CD4-positive, alpha-beta T cell treated with Interleukin-17A for 1 hour (primary cell): ENCODE measurements around the gene ANGEL2.
"Not testable (repeated sequence)": the region's sequence is repeated elsewhere in the genome, so short reads cannot be mapped to it uniquely, and the experiment has no call there.

Source experiments
- DNase-seq: peaks from one replicate; pipeline ENCODE4 v3.0.0-alpha.2; 2020

Gene ANGEL2

DNA sequence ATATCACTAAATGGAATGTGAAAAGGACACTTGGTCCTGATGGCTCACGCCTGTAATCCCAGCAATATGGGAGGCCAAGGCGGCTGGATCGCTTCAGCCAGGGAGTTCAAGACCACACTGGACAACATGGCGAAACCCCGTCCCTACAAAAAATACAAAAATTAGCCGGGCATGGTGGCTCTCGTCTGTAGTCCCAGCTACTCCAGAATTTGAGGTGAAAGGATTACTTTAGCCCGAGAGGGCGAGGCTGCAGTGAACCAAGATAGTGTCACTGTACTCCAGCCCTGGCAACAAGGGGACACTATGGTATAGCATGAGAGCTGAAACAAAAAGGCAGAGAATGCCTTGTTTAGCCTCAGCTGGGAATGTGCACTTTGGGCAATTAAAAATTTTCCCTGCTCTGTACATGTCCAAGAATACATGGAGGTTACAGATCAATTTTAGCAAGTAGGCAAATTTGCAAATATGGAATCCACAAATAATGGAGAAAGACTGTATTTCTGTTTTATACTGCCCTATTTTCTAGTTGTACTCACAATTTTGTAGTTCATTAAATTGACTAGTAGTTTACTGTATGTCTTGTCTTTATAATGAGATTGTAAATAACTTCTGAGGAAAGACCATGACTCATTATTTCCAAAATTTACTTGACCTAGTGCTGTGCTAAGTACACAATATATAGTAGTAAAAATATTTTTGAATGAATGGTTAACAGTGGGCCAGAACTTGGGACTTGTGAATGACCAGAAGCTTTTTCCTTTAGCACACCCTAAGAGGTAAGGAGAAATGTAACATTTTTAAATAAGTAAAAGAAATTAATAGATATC lies 2.0 kb upstream of the ANGEL2 start:
- DNase-seq: no peak

DNA sequence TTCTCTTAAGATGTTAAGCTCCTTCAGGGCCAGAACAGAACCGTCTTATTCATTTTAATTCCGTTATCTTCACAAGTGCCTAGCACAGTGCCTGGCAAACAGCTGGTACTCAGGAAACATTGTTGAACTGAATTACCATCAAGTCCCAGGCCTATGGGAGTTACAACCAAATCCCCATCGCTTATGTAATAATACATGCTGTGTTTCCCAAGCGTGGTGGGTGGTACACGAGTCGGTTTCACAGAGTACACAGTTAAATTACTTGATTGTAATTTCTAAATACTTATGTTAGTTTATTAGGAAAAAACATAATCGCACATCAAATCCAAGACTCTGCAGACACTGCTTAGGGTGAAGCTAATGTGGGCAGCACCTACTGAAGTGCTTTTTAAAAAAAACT lies 1.0 kb downstream of the ANGEL2 start:
- DNase-seq: peak; percentile 2

DNA sequence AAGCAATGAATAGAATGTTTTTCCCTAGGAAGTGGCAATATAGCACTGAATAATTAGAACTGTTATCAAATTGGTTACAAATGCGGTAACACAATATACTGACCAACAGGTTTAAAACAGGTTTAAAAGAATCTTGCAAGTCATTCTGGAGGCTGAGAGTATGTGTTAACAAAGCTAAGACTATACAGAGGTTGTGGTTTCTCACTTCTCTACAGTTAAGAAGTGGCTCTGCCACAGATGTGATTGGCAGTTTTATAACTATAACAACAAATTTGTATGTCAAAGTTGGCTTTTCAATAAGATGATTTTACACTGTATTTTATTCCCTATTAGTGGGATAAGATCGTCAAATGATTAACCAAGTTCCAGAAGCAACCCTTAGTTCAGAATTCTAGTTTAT lies 7.1 kb downstream of the ANGEL2 start:
- peak; percentile 11 for DNase-seq

DNA sequence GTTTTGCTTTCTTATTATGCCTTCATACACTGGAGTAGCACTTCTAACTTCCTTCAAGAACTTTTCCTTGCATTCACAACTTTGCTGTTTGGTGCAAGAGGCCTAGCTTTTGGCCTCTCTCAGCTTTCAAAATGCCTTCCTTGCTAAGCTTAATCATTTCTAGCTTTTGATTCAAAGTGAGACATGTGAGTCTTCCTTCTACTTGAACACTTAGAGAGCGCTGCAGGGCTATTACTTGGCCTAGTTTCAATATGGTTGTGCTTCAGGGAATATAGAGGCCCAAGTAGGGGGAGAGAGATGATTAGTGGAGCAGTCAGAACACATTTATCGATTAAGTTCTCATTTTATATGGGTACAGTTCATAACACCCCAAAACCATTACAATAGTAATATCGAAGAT lies 12.4 kb downstream of the ANGEL2 start:
- no peak for DNase-seq

DNA sequence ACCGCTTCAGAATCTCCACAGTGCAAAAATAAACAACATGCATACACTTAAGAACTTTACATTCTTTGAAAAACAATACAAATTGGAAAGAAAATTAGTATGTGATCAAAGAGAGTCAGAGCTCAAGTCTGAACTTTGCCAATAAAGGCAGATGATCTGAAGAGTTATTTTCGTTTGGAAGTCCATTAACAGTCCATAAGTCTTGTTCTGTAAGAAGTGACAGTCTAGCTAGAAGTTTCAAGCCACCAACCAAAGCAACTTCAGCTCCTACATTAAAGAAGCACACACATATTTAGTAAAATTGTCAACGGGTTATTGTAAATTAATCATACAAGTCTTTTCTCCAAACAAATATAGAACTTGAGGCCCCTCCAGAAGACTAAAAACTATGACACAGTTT lies 20.7 kb downstream of the ANGEL2 start:
- no peak for DNase-seq

DNA sequence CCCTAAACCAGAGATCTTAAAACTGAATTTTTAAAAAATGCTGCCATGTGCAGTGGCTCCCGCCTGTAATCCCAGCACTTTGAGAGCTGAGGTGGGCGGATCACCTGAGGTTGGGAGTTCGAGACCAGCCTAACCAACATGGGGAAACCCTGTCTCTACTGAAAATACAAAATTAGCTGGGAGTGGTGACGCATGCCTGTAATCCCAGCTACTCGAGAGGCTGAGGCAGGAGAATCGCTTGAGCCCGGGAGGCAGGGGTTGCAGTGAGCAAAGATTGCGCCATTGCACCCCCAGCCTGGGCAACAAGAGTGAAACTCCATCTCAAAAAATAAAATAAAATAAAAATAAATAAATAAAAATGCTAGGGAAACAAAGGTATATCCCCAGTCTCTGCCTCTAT lies 21.7 kb downstream of the ANGEL2 start:
- not testable (repeated sequence) for DNase-seq

DNA sequence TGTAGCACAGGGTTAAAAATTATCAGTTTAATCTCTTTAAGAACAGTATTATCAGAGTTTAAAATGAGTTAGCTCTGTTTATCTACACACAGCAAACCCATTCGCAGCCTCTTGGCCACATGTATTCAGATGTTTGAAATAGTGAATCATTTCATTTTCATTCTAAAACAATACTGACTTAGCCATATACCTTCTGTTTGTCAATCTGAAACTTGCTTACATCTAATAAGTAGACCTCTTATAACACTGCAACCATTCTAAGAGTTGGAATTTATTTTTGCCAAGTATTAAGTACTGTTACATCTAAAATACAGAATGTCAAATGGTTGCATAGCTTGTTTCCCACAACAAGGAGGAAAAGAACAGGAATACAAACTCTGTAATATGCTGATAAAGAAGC lies 25.4 kb downstream of the ANGEL2 start:
- no peak for DNase-seq

DNA sequence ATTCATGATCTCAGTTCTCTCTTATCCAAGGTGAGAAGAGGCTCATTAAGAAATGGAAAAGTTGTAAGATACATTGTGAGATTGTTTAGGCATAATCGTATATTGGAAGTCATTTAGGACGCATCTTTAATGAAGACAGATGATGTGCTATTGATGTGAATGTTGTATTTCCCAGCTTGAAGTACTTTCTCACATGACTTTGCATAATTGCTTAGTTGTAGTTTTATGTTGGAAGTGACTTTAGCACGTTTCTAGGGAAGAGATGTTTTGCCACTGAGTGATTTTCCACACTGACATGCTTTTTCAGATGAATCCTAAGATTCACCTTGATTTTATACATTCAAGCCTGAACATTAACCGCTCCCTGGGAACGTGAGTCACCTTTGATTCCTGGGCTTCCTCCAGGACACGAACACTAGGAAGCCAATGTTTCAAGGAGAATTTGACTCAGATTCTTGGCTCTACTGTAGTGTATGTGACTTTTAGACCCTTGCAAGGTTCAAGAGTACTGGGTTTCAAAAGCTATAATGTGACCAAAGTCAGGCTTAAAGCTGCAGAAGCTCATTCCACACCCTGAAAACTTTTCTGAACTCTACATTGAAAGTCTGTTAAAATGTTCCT lies 27.9 kb downstream of the ANGEL2 start:
- no peak for DNase-seq

DNA sequence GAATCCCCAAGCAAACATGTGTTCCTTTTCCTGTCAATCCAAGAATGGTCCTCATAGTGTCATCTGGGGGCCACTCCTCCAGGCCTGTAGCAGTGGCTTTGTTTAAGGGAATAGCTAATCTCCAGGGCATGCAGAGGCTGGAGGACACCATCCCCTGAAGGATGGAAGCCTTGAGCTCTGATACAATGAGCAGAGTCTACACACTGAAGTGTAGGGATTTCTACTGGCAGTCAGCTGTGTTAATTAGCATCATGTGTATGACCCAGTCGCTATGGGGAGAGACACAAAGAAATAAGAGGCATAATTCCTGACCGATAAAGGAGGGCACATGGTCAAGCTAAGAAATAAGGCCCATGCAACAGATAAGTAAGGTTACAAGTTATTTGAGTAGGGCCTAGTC lies 29.1 kb downstream of the ANGEL2 start:
- DNase-seq: no peak

DNA sequence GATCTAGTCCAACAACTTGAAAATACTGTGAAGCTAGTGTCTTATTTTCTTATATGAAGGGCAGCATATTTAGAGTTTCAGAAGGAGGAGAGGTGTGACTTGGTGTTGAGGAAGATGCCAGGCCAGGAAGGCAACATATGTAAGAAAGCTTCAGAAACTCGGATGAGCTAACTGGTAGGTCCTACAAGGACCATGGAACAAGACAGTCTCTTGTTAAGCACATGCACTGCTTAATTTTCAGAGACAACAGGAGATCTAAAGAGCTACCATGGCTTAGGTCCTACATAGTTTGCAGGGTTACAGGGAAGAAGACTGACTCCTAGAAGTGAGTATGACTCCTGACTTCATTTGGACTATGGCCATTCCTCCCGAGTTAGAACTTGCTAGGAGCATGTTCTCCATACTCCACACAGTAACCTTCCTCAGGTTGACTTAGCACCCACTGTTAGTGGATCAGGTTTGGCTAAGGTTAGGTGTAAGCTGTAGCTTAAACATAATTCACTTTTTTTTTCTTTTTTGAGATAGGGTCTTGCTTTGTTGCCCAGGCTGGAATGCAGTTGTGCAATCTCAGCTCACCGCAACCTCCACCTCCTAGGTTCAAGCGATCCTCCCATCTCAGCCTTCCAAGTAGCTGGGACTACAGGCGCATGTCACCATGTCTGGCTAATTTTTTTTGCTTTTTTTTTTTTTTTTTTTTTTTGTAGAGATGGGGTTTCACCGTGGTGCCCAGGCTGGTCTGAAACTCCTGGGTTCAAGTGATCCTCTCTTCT lies 31.0 kb downstream of the ANGEL2 start:
- DNase-seq: no peak

DNA sequence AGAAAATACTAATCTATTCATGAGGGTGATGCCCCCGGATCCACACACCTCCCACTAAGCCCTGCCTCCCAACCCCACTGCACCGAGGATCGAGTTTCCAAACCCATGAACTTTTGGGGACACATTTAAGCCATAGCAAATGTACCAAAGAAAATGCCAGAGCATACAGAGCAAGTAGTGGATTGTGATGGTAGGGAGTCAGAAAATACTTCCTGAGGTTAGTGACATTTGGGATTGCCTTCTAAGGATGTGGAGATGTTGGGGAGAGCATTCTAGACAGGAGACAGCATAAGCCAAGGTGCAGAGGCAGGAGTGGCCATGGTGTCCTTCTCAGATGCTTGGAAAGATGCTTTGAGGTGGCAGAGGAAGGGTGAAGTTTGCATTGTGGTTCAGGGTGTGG lies 32.2 kb downstream of the ANGEL2 start:
- DNase-seq: no peak

DNA sequence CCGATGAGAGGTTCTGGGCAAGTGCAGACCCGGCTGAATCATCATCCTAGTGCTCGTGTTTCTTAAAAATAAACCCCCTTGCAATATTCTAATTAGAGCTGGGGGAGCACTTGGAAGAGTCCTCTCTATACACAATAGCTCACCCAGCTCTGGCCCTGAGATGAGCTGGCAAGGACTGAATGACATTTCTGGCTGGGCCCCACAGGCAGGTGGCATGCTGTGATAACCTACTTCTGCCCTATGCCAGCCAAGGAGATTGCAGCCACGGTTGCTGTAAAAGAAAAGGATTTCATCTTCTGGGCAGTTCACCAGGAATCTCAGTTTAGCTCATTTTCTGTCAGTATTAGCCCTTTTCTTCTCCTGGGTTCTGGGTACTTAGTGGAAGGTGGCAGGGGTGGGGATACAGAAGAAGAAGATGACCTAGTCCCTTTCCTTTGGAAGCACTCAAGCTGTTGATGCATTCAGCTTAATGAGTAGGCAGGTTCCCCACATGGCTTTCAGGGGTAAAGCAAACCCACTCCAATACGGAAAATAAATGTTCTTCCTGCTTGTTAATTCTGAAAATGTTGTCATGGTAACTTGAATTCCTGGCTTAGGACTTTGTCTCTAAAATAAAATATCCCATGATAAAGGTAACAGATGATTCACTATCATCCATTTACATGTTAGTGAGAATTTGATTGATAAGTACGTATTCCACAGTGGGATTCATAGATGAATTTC lies 33.1 kb downstream of the ANGEL2 start:
- DNase-seq: no peak

DNA sequence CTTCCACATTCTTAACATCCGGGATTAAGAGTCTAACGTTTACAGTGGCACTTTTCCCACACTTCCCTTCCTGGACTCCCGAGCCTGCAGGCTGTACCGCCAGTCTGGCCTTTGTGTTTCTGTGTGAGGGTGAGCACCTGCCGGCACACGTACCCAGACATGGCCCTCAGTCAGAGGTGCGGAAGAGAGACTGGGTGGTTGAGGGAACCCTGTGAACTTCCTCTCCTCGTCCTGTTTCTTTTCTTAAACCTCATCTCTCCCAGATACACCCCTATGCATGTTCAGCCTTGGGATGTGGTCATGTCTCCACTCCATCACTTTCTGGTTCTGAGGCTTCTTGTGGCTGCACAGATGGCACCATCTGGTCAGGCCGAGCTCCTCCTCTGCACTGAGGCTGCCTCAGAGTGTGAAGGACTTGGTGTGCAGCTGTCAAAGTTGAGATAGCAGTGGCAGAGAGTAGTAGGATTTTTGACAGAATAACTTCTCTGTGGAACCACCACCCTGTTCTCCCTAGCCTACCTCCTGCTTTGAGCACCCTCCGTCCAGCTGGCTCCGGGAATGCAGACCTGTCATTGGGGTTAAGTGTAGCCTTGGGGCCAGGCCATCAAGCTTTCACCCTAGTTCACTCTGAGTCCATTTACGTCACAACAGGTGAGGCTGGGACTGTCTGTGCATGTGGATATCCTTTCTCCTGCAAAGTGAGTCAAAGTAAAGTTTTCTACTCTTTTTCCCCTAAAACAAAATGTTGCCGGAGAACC lies 33.9 kb downstream of the ANGEL2 start:
- DNase-seq: no peak

DNA sequence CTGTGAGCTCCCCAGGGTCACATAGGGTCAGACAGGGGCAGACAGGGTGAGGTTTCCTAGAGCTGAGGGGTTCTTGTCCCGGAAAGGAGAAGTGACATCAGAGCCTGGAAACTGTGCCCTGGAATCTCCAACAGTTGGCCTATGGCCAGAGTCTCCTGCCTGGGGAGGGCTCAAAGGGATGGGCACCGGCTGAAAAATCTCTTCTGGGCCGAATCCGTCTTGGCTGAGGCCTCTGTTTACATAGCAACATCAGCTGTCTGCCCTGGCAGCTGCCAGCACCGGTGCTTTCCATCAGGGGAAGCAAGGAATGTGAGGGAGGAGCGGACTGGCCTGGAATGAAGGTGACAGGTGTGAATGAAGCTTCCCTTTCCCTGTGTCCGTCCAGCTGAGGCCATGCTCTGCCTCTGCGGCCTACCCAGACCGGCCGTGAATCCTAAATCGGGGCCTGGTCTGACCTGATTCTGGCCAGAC lies 34.6 kb downstream of the ANGEL2 start:
- no peak for DNase-seq

DNA sequence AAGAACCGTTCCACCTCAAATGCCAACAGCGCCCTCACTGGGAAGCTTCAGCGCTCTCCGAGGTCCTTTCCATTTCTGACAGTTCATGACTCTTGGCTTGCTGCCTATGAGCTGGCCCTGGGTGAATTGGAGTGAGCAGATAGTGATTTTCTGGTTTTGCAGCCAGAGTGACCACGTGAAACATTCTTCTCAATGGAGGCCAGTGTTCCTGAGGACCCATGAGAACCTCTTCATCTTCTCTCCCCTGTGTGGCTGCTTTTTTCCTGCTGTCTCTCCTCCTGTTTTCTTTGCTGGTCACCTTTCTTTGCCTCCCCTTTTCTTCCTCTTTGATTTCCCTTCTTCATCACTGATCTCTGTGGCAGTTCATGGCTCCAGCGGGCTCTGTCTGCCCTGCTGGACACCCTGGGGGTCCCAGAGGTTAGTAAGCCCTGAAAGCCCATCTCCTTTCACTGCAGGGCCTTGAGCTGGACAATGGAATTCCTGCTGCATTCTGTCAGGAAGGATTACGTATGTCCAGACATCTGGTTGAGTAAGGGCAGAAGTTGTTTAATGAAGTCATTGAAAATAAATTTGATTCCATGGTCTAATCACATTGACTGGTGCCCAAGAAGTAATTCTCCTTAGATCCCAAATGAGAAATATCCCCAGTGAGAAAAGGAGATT lies 35.4 kb downstream of the ANGEL2 start:
- DNase-seq: no peak

DNA sequence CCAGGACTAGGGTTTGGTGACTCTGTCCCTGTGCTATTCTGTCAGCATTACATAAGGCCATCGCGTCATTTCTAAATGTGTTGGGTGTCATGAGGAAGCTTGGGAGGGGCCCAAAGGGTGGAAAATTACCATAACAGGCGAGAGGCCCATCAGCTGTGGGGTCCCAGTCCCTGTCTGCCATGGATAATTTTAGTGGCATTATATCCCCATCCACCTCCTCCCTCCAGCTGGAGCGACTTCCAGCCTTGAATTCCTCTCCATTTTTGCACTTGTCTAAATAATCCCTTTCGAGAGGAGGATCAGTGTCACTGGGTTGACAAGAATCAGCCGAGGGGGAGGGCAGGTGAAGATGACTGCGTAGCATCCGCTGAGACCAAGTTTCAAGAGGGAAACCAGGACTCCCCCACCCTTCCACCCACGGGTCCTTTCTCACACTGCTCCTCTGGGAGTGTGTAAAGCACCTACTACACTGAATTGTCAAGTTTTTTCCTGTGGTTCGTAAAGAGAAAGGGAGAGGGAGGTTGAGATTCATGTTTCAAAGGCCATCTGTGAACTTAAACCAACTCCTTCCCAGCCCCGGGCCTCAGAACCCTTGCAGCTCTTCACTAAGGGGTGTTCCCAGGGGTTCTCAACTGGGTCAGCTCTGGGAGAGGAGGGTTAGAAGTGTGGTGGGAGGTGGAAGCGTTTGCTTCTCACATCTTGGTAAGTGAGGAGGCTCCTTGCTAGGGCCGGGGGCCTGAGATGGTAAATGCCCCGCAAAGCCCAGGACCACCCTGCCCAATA lies 36.1 kb downstream of the ANGEL2 start:
- peak; percentile 28 for DNase-seq

DNA sequence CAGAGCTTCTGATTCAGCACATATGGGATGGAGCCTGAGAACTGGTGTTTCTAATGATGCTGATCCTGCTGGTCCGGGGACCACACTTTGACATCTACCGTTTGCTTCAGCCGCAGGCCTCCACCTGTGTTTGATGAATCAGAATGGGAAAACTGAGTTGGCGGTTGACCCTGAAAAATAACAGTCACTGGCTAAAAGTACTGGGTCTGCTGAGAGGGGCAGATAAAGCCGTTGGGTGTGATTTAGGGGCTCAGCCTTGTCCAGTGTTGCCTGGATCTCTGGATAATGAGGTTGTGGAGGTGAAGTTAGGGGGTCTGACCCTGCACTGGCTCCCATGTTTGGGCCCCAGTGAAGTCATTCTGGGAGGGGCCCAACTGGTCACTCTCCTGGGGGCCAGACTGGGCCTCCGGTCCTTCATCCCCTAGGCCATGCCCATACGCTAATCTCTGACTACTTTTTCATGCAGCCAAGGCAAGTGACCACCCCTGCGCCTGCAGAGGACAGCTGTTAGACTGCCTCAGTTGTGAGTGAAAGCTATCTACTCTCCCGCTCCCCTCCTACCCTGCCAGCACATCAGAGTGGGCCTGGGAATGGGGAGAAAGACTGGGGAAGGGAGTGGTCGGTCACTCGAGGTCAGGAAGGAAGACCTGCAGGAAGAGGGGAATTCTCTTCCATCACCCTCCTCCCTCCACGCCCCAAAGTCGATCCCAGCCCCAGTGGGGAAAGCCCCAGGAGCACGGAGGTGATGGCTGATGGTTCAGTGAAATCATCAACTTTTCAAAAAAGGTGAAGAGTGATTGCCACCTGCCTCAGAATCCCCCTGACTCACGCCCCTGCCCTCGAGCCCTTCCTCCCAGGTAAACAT lies 37.7 kb downstream of the ANGEL2 start:
- no peak for DNase-seq

DNA sequence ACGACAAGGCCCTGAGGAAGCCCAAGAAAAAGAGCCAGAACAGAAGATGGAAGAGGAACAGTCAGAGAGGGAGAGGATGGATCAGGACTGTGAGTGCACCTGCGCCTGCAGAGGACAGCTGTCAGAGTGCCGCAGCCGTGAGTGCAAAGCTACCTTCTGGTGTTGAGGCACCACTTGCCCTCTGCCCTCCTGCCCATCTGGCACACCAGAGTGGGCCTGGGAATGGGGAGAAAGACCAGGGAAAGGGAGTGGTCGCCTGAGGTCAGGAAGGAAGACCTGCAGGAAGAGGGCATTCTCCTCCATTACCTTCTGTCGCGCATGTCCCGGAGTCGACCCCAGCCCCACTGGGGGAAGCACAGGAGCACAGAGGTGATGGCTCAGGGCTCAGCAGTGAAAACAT lies 39.1 kb downstream of the ANGEL2 start:
- no peak for DNase-seq

DNA sequence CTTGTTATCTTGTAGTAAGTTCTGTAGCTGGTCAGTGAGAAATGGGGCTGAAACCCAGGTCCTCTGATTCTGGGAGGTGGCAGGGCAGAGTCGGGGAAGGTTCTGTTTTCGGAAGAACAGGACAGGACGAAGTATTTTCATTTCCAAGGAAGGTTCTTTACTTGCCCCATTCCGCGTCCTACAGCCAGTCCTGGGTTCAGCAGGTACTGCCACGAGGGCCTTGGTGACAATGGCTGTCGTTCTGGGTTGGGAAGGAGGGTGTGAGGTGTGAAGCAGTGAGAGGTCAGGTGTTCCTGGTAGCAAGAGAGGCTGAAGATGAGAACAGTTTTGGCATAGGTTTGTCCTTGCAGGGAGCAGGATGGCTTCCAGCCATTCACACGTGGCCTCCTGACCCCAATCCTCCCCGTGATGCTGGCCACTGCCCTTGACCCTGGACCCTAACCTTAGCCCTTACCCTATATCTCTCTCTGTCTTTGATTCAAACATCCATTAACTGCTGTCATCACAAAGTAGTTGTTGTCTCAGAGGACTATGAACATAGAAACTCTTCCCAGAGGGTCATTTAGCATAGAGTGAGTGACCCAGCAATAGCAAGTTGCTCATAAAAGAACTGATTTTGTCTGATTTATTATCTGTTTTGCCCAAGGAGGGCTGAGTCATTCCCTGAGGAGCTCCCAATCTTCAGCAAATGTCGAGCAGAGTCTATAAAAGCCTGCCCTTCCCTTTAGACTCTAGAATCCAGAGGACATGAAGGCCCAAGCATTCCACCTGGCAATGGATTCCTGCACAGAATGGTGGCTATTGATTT lies 40.4 kb downstream of the ANGEL2 start:
- no peak for DNase-seq
